DOHH2 (cell line): ENCODE data around the gene RHOXF2B.
"Not testable (repeated sequence)": the region's sequence is repeated elsewhere in the genome, so short reads cannot be mapped to it uniquely, and the experiment has no call there.

Experiments
- CTCF ChIP-seq: fragments of 200-600 bp; sonication (generic); IDR thresholded peaks from one replicate; pipeline ENCODE4 v1.5.1; 2014; ENCODE audit warnings: antibody characterized with exemption, mild to moderate bottlenecking, low read depth, low read length; ENCODE audit not compliant: poor library complexity, severe bottlenecking
- EZH2phosphoT487 ChIP-seq: fragments of 200-600 bp; sonication (generic); IDR thresholded peaks from 2 replicates; pipeline ENCODE4 v1.6.1; 2017; ENCODE audit warnings: borderline replicate concordance, mild to moderate bottlenecking, antibody characterized with exemption, low read length, moderate library complexity, mixed read lengths

- not testable (repeated sequence) for TF ChIP-seq EZH2phosphoT487, CTCF
These were observed 37.3 kb downstream of the RHOXF2B start for GRCh38 chrX:120040176-120040575.
